HPDE6-E6E7 (cell line): Measurements from ENCODE around the gene MDH1.

Experiments used
- DNase-seq: peaks from one replicate; pipeline ENCODE4 v3.0.0; 2011; ENCODE audit warnings: missing footprints; ENCODE audit errors: extremely low spot score

The MDH1 gene

GRCh38 chr2:63632382-63632781 is 43.6 kb downstream of the MDH1 start:
- DNase-seq = no peak

GRCh38 chr2:63639344-63639743 is 50.6 kb downstream of the MDH1 start:
- no peak for DNase-seq

GRCh38 chr2:63642946-63643345 is 54.2 kb downstream of the MDH1 start:
- no peak for DNase-seq

GRCh38 chr2:63643486-63643885 is 54.7 kb downstream of the MDH1 start:
- DNase-seq = no peak

- no peak for DNase-seq
Measured at GRCh38 chr2:63648632-63649031, 59.9 kb downstream of the MDH1 start.

- DNase-seq = no peak
Measured at GRCh38 chr2:63649829-63650228, 61.1 kb downstream of the MDH1 start.

GRCh38 chr2:63650756-63651155 is 62.0 kb downstream of the MDH1 start:
- DNase-seq = no peak

- no peak for DNase-seq
Measured at GRCh38 chr2:63651356-63651755, 62.6 kb downstream of the MDH1 start.

- no peak for DNase-seq
Measured at GRCh38 chr2:63651861-63652651, 63.3 kb downstream of the MDH1 start.

GRCh38 chr2:63652652-63652985 is 63.9 kb downstream of the MDH1 start:
- DNase-seq = no peak

GRCh38 chr2:63654959-63655358 is 66.2 kb downstream of the MDH1 start:
- no peak for DNase-seq
